HEK293T (cell line): Measurements from ENCODE around the gene SART3.

Experiments
- CTCF ChIA-PET: fragments of 350-600 bp; formaldehyde crosslinking; extraction: SDS; loops from one replicate; lab custom pipeline; 2021; ENCODE audit warnings: antibody characterized with exemption, inconsistent platforms; lab: Yijun Ruan, JAX
- POLR2A ChIA-PET: fragments of 350-600 bp; formaldehyde crosslinking; extraction: SDS; loops from one replicate; lab custom pipeline; 2020; ENCODE audit warnings: antibody characterized with exemption, inconsistent platforms; lab: Yijun Ruan, JAX
- DNase-seq: peaks from one replicate; pipeline ENCODE4 v3.0.0; 2012; ENCODE audit warnings: mixed read lengths; ENCODE audit errors: extremely low spot score
- ARNT ChIP-seq: fragments of 450-650 bp; IDR thresholded peaks from 2 replicates; pipeline ENCODE4 v1.6.1; 2017; ENCODE audit warnings: mild to moderate bottlenecking
- BHLHE40 ChIP-seq: fragments of 450-650 bp; IDR thresholded peaks from 2 replicates; pipeline ENCODE4 v1.6.1; 2016; ENCODE audit warnings: mild to moderate bottlenecking, moderate library complexity, borderline replicate concordance
- CTBP1 ChIP-seq: fragments of 450-650 bp; IDR thresholded peaks from 2 replicates; pipeline ENCODE4 v1.6.1; 2016; ENCODE audit warnings: borderline replicate concordance
- ELF4 ChIP-seq: fragments of 450-650 bp; IDR thresholded peaks from 2 replicates; pipeline ENCODE4 v1.6.1; 2017; ENCODE audit warnings: antibody characterized with exemption
- FOXA1 ChIP-seq: fragments of 450-650 bp; IDR thresholded peaks from 2 replicates; pipeline ENCODE4 v1.6.1; 2016; ENCODE audit warnings: mild to moderate bottlenecking
- FOXK2 ChIP-seq: fragments of 450-650 bp; IDR thresholded peaks from 2 replicates; pipeline ENCODE4 v1.6.1; 2016; ENCODE audit warnings: mild to moderate bottlenecking
- FOXM1 ChIP-seq: fragments of 450-650 bp; IDR thresholded peaks from 2 replicates; pipeline ENCODE4 v1.6.1; 2017; ENCODE audit warnings: mild to moderate bottlenecking, borderline replicate concordance
- HDGF ChIP-seq: fragments of 450-650 bp; IDR thresholded peaks from 2 replicates; pipeline ENCODE4 v1.6.1; 2017; ENCODE audit warnings: antibody characterized with exemption, borderline replicate concordance
- L3MBTL2 ChIP-seq: fragments of 450-650 bp; conservative IDR thresholded peaks from 2 replicates; pipeline ENCODE4 v1.6.1; 2016; ENCODE audit warnings: mild to moderate bottlenecking
- LEF1 ChIP-seq: fragments of 450-650 bp; IDR thresholded peaks from 2 replicates; pipeline ENCODE4 v1.6.1; 2017; ENCODE audit warnings: mild to moderate bottlenecking, borderline replicate concordance
- NFRKB ChIP-seq: fragments of 450-650 bp; IDR thresholded peaks from 2 replicates; pipeline ENCODE4 v1.6.1; 2016; ENCODE audit warnings: mild to moderate bottlenecking, moderate library complexity
- PKNOX1 ChIP-seq: fragments of 450-650 bp; IDR thresholded peaks from 2 replicates; pipeline ENCODE4 v1.6.1; 2016
- SP1 ChIP-seq: fragments of 450-650 bp; IDR thresholded peaks from 2 replicates; pipeline ENCODE4 v1.6.1; 2017
- SUZ12 ChIP-seq: fragments of 450-650 bp; IDR thresholded peaks from 2 replicates; pipeline ENCODE4 v1.6.1; 2016; ENCODE audit warnings: mild to moderate bottlenecking
- TARDBP ChIP-seq: fragments of 450-650 bp; IDR thresholded peaks from 2 replicates; pipeline ENCODE4 v1.6.1; 2016
- ZNF384 ChIP-seq: fragments of 450-650 bp; IDR thresholded peaks from 2 replicates; pipeline ENCODE4 v1.6.1; 2016

SART3 gene

GRCh38 chr12:108509806-108510205, 51.2 kb downstream of the SART3 start:
- CTCF ChIA-PET: no interaction called here
- no peak for DNase-seq
- POLR2A ChIA-PET: no interaction called here
- TF ChIP-seq FOXA1 (no peak), HDGF (no peak), ARNT (no peak), SUZ12 (no peak), ELF4 (no peak), SP1 (no peak), FOXM1 (no peak), LEF1 (no peak), TARDBP (no peak), PKNOX1 (no peak), ZNF384 (no peak), FOXK2 (no peak), NFRKB (no peak)

GRCh38 chr12:108507971-108508642, 52.9 kb downstream of the SART3 start:
- TF ChIP-seq HDGF: no peak
- TF ChIP-seq PKNOX1: no peak
- TF ChIP-seq ARNT: no peak
- no peak for TF ChIP-seq TARDBP
- no peak for TF ChIP-seq BHLHE40
- no peak for TF ChIP-seq ZNF384
- TF ChIP-seq NFRKB: no peak
- CTCF ChIA-PET: interaction anchor here (0.6 to 1.0 kb wide), 2 partner anchors 9 to 121 kb away, joined by 3 read pairs; no protein-coding TSS in a partner anchor
- no peak for DNase-seq
- POLR2A ChIA-PET: interaction anchor here (1.1 kb wide), 1 partner anchor 295 kb away, joined by 3 read pairs; no protein-coding TSS in a partner anchor

GRCh38 chr12:108505129-108505528, 55.8 kb downstream of the SART3 start:
- DNase-seq: no peak
- ChIA-PET POLR2A (no interaction called here), CTCF (interaction anchor here (0.7 kb wide), 1 partner anchor 529 kb away, joined by 4 read pairs; no protein-coding TSS in a partner anchor)
- TF ChIP-seq ARNT (no peak), SP1 (no peak), PKNOX1 (no peak), TARDBP (no peak), ELF4 (no peak), LEF1 (no peak), L3MBTL2 (no peak)

- ChIA-PET POLR2A (no interaction called here), CTCF (interaction anchor here (0.7 kb wide), 1 partner anchor 841 kb away, joined by 5 read pairs; no protein-coding TSS in a partner anchor)
- no peak for DNase-seq
- TF ChIP-seq TARDBP: no peak
- TF ChIP-seq FOXM1: no peak
- no peak for TF ChIP-seq FOXK2
Observed at GRCh38 chr12:108502922-108503321, 58.1 kb downstream of the SART3 start.

- ChIA-PET POLR2A (no interaction called here), CTCF (interaction anchor here (1.1 kb wide), 1 partner anchor 505 kb away, joined by 3 read pairs; no protein-coding TSS in a partner anchor)
- no peak for TF ChIP-seq BHLHE40
- no peak for TF ChIP-seq SUZ12
- no peak for TF ChIP-seq ELF4
- TF ChIP-seq FOXM1: no peak
- TF ChIP-seq ZNF384: no peak
- TF ChIP-seq CTBP1: no peak
- no peak for TF ChIP-seq SP1
- TF ChIP-seq ARNT: no peak
- TF ChIP-seq L3MBTL2: no peak
- no peak for TF ChIP-seq LEF1
- no peak for TF ChIP-seq TARDBP
- TF ChIP-seq FOXA1: no peak
- TF ChIP-seq HDGF: no peak
- TF ChIP-seq FOXK2: no peak
- DNase-seq: no peak
Observed at GRCh38 chr12:108498136-108498535, 62.8 kb downstream of the SART3 start.

GRCh38 chr12:108495823-108496579, 65.0 kb downstream of the SART3 start:
- ChIA-PET POLR2A (no interaction called here), CTCF (interaction anchor here (0.6 to 2.0 kb wide), 5 partner anchors 12 to 730 kb away, joined by 3 to 6 read pairs (median 4); no protein-coding TSS in a partner anchor)
- no peak for DNase-seq
- TF ChIP-seq TARDBP (no peak), SP1 (no peak), FOXM1 (no peak), FOXA1 (no peak), SUZ12 (no peak), BHLHE40 (no peak), NFRKB (no peak), LEF1 (no peak)
